ENCODE measurements around the gene FAM43B.

FAM43B gene

DNA sequence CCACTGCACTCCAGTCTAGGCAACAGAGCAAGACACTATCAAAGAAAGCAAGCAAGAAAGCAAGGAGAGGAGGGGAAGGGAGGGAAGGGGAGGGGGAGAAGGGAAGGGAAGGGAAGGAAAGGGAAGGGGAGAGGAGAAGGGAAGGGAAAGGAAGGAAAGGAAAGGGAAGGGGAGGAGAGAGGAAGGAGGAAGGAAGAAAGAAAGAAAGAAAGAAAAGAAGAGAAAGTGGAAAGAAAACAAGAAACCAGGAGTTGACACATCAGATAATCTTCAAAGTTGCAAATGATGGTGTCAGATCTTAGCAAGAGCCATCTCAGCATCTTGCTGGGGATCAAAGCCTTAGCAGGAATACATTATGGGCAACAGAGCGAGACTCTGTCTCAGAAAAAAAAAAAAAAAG is 21.6 kb downstream of the FAM43B start:
- Mint-ChIP-seq H3K4me3 (no peak overlapping the region), H3K4me1 (ENCODE audit: low read depth) (peaks cover 10% of the 10 kb centered on the region), H3K9me3 (no peaks in the 10 kb centered on the region), H3K27ac (no peak overlapping the region), H3K27me3 (ENCODE audit: low read depth) (peaks cover 14% of the 10 kb centered on the region), H3K36me3 (ENCODE audit: low read depth) (no peaks in the 10 kb centered on the region)

DNA sequence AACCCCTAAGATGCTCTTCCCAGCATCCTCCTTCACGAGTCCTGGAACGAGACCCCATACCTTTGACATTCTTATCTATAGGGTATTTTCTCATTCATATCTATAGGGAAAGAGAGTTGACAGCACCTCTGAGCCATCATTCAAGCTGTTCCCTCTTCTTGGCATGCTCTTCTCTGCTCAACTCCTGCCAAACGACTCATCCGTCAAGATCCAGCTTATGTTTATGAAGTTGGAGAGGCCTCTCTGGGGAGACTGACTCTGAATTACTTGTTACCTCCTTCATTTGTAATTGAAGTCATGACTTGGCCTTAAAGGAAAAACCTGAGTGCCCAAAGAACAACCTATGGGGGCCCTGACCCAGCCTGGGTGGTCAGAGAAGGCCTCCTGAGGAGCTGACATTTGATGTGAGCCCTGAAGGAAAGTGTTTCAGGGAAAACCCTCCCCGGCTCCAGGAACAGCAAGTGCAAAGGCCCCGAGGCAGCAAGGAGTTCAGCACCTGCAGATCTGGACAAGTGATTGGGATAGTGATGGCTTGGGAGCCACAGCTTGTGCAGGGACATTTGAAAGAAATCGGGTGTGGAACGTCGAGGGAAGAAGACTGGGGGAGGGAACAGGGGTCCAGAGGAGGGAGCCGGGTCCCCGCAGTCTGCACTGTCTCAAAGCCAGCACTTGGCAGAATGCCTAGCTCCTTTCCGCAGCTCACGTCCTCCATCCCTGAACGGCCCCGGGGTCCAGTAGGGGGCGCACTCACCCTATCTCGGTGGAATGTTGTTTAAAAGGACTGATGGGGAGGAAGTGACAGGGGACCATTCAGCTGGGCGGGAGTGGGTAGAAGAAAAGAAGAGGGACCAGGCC is 22.5 kb downstream of the FAM43B start:
- Mint-ChIP-seq H3K9me3 (no peaks in the 10 kb centered on the region), H3K36me3 (ENCODE audit: low read depth) (no peaks in the 10 kb centered on the region), H3K27me3 (ENCODE audit: low read depth) (peaks cover 14% of the 10 kb centered on the region), H3K27ac (no peak overlapping the region), H3K4me1 (ENCODE audit: low read depth) (peaks cover 10% of the 10 kb centered on the region), H3K4me3 (no peak overlapping the region)

DNA sequence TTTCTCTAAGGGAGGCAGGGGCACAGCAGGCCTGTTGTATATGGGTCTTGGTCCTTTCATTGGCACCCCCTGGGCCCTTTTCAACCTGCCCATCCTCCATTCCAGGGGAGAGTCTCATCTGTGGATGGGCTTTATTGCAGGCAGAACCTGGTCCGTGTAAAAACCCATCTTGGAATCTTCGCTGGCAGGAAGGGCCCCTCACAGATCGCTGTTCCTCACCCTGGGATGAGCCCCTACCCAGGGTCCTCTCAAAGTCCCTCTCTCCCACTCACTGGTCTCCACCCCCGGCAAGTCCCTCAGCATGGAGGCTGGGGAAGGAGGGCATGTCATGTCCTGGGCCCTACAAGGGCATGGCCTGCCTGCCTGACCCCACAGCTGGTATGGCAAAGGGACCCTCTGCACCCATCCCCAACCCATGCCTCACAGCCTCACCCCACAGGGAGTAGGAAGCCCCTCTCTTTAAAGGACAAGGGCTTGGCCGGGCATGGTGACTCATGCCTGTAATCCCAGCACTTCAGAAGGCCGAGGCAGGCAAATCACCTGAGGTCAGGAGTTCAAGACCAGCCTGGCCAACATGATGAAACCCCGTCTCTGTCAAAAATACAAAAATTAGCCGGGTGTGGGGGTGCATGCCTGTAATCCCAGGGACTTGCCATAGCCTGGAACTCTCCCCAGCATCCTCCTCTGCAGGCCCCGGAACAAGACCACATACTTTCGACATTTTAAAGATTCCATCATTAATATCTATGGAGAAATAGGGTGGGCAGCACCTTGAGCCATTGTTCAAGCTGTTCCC is 23.4 kb downstream of the FAM43B start:
- peaks cover 10% of the 10 kb centered on the region for H3K4me1 Mint-ChIP-seq (ENCODE audit: low read depth)
- H3K4me3 Mint-ChIP-seq: no peak overlapping the region
- peaks cover 14% of the 10 kb centered on the region for H3K27me3 Mint-ChIP-seq (ENCODE audit: low read depth)
- no peaks in the 10 kb centered on the region for H3K36me3 Mint-ChIP-seq (ENCODE audit: low read depth)
- no peak overlapping the region for H3K27ac Mint-ChIP-seq
- no peaks in the 10 kb centered on the region for H3K9me3 Mint-ChIP-seq

- H3K9me3 Mint-ChIP-seq: no peaks in the 10 kb centered on the region
- no peak overlapping the region for H3K27ac Mint-ChIP-seq
- H3K4me3 Mint-ChIP-seq: no peak overlapping the region
- peaks cover 10% of the 10 kb centered on the region for H3K4me1 Mint-ChIP-seq (ENCODE audit: low read depth)
- H3K36me3 Mint-ChIP-seq (ENCODE audit: low read depth): no peaks in the 10 kb centered on the region
- peaks cover 16% of the 10 kb centered on the region for H3K27me3 Mint-ChIP-seq (ENCODE audit: low read depth)
These were observed 25.7 kb downstream of the FAM43B start for GRCh38 chr1:20578062-20578461.

DNA sequence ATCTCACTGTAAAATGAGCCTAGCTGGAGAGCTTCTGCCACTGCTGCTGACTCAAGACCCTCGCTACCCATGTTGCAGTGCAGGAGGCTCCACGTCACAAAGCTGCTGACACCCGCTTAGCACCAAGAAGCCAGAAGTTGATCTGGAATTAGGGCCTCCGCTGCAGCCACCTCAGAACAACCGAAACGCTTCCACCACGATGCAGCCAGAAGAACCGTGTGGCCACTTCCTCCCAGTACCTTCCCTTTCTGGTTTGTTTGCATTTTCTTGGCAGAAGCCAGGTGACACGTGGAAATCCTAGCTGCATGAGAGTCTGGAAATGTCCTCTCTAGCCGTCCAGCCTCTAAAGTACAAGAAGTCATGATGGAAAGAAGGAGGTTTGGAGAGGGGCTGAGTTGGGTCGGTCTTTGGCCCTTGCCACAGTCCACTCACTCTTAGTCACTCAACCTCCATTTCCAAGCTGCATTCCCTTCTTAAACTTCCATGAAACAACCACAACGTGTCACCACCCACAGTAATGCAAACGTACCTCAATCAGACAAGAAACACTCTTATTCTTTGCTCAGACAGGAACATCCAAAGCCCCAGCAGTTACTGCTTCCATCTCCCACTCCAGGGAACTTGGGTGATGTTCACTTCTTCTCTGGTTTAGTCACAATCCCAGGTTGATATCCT is 26.5 kb downstream of the FAM43B start:
- no peaks in the 10 kb centered on the region for H3K9me3 Mint-ChIP-seq
- H3K27me3 Mint-ChIP-seq (ENCODE audit: low read depth): peaks cover 10% of the 10 kb centered on the region
- peaks cover 8% of the 10 kb centered on the region for H3K4me1 Mint-ChIP-seq (ENCODE audit: low read depth)
- H3K4me3 Mint-ChIP-seq: no peak overlapping the region
- H3K36me3 Mint-ChIP-seq (ENCODE audit: low read depth): no peaks in the 10 kb centered on the region
- H3K27ac Mint-ChIP-seq: no peak overlapping the region

- peaks cover 35% of the 10 kb centered on the region for H3K27me3 Mint-ChIP-seq (ENCODE audit: low read depth)
- peaks cover 4% of the 10 kb centered on the region for H3K4me1 Mint-ChIP-seq (ENCODE audit: low read depth)
- H3K4me3 Mint-ChIP-seq: no peak overlapping the region
- no peaks in the 10 kb centered on the region for H3K9me3 Mint-ChIP-seq
- H3K36me3 Mint-ChIP-seq (ENCODE audit: low read depth): no peaks in the 10 kb centered on the region
- H3K27ac Mint-ChIP-seq: no peak overlapping the region
These were observed 32.5 kb downstream of the FAM43B start for GRCh38 chr1:20584890-20585289.

DNA sequence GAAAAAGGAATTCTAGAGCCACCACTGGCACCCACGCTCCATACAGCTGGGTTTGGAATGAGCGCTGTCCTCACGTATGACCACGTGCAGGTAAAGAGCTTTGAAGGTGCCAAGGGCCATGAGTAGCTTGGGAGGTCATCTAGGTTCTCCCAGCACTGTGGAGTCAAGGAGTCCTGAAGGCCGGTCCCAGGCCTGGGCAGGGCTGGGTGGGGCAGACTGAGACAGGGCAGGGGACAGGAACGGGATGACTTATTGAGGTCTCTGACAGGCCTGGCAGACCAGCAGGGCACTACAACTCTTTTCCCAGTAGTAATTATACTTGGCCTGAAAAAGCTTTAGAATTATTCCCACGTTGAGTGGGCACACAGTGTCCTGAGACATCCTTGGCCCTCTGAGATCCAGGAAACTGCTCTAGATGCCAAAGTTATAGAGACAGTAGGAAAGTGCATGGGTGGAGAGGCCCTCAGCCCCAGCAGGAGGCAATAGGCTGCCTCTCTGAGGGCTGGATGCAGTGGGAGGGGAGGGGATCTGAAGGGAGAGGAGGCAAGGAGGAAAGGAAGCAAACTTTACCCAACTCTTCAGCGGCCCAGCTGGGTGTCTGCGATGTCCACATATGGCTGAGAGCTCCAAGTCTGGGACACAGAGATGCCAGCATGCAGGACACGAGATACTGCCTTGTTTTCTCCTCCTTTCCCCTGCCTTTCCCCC is 34.7 kb downstream of the FAM43B start:
- peaks cover 4% of the 10 kb centered on the region for H3K4me1 Mint-ChIP-seq (ENCODE audit: low read depth)
- H3K36me3 Mint-ChIP-seq (ENCODE audit: low read depth): no peaks in the 10 kb centered on the region
- no peak overlapping the region for H3K27ac Mint-ChIP-seq
- H3K9me3 Mint-ChIP-seq: no peaks in the 10 kb centered on the region
- peaks cover 46% of the 10 kb centered on the region for H3K27me3 Mint-ChIP-seq (ENCODE audit: low read depth)
- H3K4me3 Mint-ChIP-seq: no peak overlapping the region

DNA sequence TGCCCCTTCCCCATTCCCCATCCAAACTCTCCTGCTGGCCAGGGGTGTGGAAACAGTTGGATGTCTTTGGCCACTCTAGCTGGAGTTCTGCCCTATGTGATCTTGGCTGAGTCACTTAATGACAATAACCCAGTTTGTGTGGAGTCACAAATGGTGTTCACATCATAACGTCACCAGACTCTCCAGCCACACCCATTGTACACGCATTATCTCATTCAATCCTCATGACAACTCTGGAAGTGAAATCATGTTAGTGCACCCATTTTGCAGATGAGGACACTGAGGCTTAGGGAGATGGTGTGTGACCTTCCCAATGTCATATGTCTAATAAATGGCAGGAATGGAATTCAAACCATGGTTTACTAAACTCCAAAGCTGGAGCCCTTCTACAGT is 35.3 kb downstream of the FAM43B start:
- H3K4me3 Mint-ChIP-seq: no peak overlapping the region
- no peak overlapping the region for H3K27ac Mint-ChIP-seq
- no peaks in the 10 kb centered on the region for H3K9me3 Mint-ChIP-seq
- peaks cover 4% of the 10 kb centered on the region for H3K4me1 Mint-ChIP-seq (ENCODE audit: low read depth)
- H3K36me3 Mint-ChIP-seq (ENCODE audit: low read depth): no peaks in the 10 kb centered on the region
- peaks cover 52% of the 10 kb centered on the region for H3K27me3 Mint-ChIP-seq (ENCODE audit: low read depth)

DNA sequence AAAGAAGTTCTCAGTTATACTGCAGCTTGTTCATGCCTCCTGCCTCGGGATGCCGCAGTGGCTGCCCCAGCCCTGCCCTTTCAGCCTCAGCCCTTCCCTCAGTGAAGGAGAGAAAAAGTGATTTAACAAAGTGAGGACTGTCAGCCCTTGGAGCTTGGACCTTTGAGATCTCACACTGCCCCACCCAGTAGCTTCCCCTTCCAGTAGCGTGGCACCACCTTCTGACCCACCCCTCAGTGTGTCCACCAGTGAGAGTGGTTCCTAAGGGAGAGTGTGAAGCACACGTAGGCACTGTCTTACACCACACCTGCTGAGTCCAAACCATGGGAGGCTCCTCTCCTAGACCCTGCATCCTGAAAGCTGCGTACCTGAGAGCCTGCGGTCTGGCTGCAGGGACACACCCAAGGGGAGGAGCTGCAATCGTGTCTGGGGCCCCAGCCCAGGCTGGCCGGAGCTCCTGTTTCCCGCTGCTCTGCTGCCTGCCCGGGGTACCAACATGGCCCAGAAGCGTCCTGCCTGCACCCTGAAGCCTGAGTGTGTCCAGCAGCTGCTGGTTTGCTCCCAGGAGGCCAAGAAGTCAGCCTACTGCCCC is 36.4 kb downstream of the FAM43B start, which contains the start of gene CDA:
Gene CDA, plus strand, starts transcription at position 464 of the 592 bp plus-strand sequence. Its CDS starts 33 bp downstream, at position 497.
- Mint-ChIP-seq H3K27ac (no peak within 1 kb of the TSS), H3K27me3 (ENCODE audit: low read depth) (peaks cover 50% of the 10 kb centered on the region), H3K9me3 (no peaks in the 10 kb centered on the region), H3K4me1 (ENCODE audit: low read depth) (peaks cover 4% of the 10 kb centered on the region), H3K36me3 (ENCODE audit: low read depth) (no peaks in the 10 kb centered on the region), H3K4me3 (no peak within 1 kb of the TSS)

DNA sequence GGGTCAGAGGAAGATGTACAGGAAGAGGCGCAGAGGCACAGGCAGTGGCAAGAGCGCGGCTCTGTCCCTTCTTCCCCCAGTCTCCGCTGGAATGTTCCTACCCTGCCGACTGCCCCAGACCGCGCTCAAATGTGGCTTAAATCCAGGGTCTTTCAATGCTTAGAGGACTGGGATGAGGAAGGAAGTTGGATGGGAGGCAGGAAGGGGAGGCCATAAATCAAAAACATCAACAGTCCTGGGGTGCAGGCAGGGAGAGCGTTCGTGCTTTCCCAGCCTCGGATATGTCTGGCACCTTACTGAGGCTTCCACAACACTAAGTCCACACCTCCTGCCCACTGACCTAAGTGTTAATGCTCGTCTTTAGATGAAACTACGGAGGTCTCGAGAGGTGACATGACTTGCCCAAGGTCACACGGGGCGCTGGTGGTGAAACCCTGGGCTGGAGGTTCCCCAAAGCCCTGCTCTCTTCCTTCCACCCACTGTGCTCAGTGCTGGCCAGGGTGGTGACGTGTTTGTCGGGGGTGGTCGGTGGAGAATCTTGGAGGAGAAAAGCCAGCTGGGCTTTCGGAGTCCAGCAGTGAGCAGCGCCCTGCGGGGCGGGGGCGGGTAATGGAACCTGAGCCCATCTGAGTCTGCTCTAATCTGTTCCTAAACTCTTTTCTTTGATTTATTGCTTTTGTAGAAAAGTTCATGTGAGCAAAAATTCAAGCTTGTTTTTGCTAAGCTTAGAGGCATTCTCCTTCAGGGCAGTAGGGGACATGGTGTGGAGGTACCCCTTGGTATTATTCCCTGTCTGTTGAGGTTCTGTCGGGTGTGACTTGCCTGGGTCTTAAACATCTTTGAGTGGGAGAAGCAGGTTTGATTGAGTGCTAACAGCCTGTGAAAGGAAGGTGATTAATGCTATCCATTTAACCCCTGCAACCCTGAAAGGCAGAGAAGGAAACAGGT is 37.2 kb downstream of the FAM43B start:
- Mint-ChIP-seq H3K27me3 (ENCODE audit: low read depth) (peaks cover 51% of the 10 kb centered on the region), H3K4me3 (no peak overlapping the region), H3K4me1 (ENCODE audit: low read depth) (peaks cover 4% of the 10 kb centered on the region), H3K9me3 (no peaks in the 10 kb centered on the region), H3K27ac (no peak overlapping the region), H3K36me3 (ENCODE audit: low read depth) (no peaks in the 10 kb centered on the region)

- H3K36me3 Mint-ChIP-seq (ENCODE audit: low read depth): no peaks in the 10 kb centered on the region
- no peak overlapping the region for H3K27ac Mint-ChIP-seq
- H3K27me3 Mint-ChIP-seq (ENCODE audit: low read depth): peaks cover 56% of the 10 kb centered on the region
- H3K4me3 Mint-ChIP-seq: no peak overlapping the region
- H3K9me3 Mint-ChIP-seq: no peaks in the 10 kb centered on the region
- H3K4me1 Mint-ChIP-seq (ENCODE audit: low read depth): peaks cover 4% of the 10 kb centered on the region
These were observed 38.0 kb downstream of the FAM43B start for GRCh38 chr1:20590306-20590777.

- Mint-ChIP-seq H3K9me3 (no peaks in the 10 kb centered on the region), H3K4me1 (ENCODE audit: low read depth) (peaks cover 2% of the 10 kb centered on the region), H3K36me3 (ENCODE audit: low read depth) (no peaks in the 10 kb centered on the region), H3K27ac (no peak overlapping the region), H3K27me3 (ENCODE audit: low read depth) (peaks cover 46% of the 10 kb centered on the region), H3K4me3 (no peak overlapping the region)
These were observed 41.4 kb downstream of the FAM43B start for GRCh38 chr1:20593756-20594155.

DNA sequence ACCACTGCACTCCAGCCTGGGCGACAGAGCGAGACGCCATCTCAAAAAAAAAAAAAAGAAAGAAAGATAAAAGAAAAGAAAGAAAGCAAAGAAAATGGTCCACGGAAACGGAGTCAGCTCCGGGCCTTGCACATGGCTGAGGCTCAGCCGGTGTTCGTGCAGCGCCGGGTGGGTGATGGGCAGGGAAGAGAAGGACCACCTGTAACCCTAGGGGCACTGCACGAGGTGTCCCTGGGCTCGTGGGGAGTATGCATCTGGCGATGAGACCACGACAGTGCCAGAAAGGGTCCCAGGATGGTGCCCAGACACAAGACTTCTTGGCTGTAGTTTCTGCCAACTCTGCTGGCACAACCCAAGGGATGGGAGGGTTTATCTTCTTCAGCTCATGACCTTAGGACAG is 42.4 kb downstream of the FAM43B start:
- Mint-ChIP-seq H3K36me3 (ENCODE audit: low read depth) (no peaks in the 10 kb centered on the region), H3K4me1 (ENCODE audit: low read depth) (no peaks in the 10 kb centered on the region), H3K27ac (no peak overlapping the region), H3K4me3 (no peak overlapping the region), H3K27me3 (ENCODE audit: low read depth) (peaks cover 38% of the 10 kb centered on the region), H3K9me3 (no peaks in the 10 kb centered on the region)

All from T-helper 1 cell treated with Interleukin-12 subunit alpha and Interleukin-12 subunit beta and Interleukin-4 antibody, amounts not matched to agents 30 μg/mL and 1 μg/mL, for 36 hours (primary cell).